MM.1S (cell line): Measurements from ENCODE around the gene SOHLH2.

Source experiments
- DNase-seq: peaks from one replicate; pipeline ENCODE4 v3.0.0-alpha.2; 2015
- H2AFZ ChIP-seq: fragments of 300-600 bp; sonication (generic); 2 replicates; pipeline ENCODE4 v1.6.0; 2016; ENCODE audit warnings: antibody characterized with exemption, low read length
- H3F3A ChIP-seq: fragments of 300-600 bp; sonication (generic); 2 replicates; pipeline ENCODE4 v1.6.1; 2016; ENCODE audit warnings: mild to moderate bottlenecking, antibody characterized with exemption, low read length, moderate library complexity, mixed read lengths; ENCODE audit not compliant: insufficient read depth
- H3K27ac ChIP-seq: fragments of 300-600 bp; sonication (generic); 2 replicates; pipeline ENCODE4 v1.5.1; 2016; ENCODE audit warnings: mild to moderate bottlenecking, low read length
- H3K27me3 ChIP-seq: fragments of 300-600 bp; sonication (generic); replicated peaks from 2 replicates; pipeline ENCODE4 v1.6.0; 2016; ENCODE audit warnings: low read length; ENCODE audit not compliant: insufficient read depth
- H3K36me3 ChIP-seq: fragments of 300-600 bp; sonication (generic); replicated peaks from 2 replicates; pipeline ENCODE4 v1.6.1; 2016; ENCODE audit warnings: mild to moderate bottlenecking, low read length, mixed read lengths; ENCODE audit not compliant: insufficient read depth
- H3K4me1 ChIP-seq: fragments of 300-600 bp; sonication (generic); 2 replicates; pipeline ENCODE4 v1.6.1; 2016; ENCODE audit warnings: low read length, mixed read lengths
- H3K4me2 ChIP-seq: fragments of 300-600 bp; sonication (generic); 2 replicates; pipeline ENCODE4 v1.6.0; 2016; ENCODE audit warnings: low read depth, low read length
- H3K4me3 ChIP-seq: fragments of 300-600 bp; sonication (generic); 2 replicates; pipeline ENCODE4 v1.5.1; 2016; ENCODE audit warnings: low read length, mixed read lengths
- H3K79me2 ChIP-seq: fragments of 300-600 bp; sonication (generic); 2 replicates; pipeline ENCODE4 v1.6.1; 2016; ENCODE audit warnings: mixed run types, low read length, mixed read lengths
- H3K9ac ChIP-seq: fragments of 300-600 bp; sonication (generic); 2 replicates; pipeline ENCODE4 v1.6.1; 2016; ENCODE audit warnings: low read length, mixed read lengths
- H3K9me2 ChIP-seq: fragments of 300-600 bp; sonication (generic); replicated peaks from 2 replicates; pipeline ENCODE4 v1.6.1; 2016; ENCODE audit warnings: mild to moderate bottlenecking, low read length, mixed read lengths; ENCODE audit not compliant: insufficient read depth
- H3K9me3 ChIP-seq: fragments of 300-600 bp; sonication (generic); replicated peaks from 2 replicates; pipeline ENCODE4 v1.6.1; 2016; ENCODE audit warnings: mild to moderate bottlenecking, low read length, mixed read lengths; ENCODE audit not compliant: insufficient read depth
- H4K20me1 ChIP-seq: fragments of 300-600 bp; sonication (generic); 2 replicates; pipeline ENCODE4 v1.6.1; 2016; ENCODE audit warnings: mild to moderate bottlenecking, low read length, moderate library complexity, mixed read lengths; ENCODE audit not compliant: insufficient read depth
- CTCF ChIP-seq: fragments of 300-600 bp; sonication (generic); IDR thresholded peaks from 2 replicates; pipeline ENCODE4 v1.5.1; 2016; ENCODE audit warnings: antibody characterized with exemption, low read length, mixed read lengths
- EZH2 ChIP-seq: fragments of 300-600 bp; sonication (generic); optimal IDR thresholded peaks from 2 replicates; pipeline ENCODE3; 2017; ENCODE audit warnings: low read depth, mild to moderate bottlenecking, antibody characterized with exemption, low read length, mixed read lengths
- EZH2phosphoT487 ChIP-seq: fragments of 300-600 bp; sonication (generic); IDR thresholded peaks from 2 replicates; pipeline ENCODE4 v1.6.1; 2018; ENCODE audit warnings: antibody characterized with exemption, low read length

Gene SOHLH2

GRCh38 chr13:36188441-36188840, 25.9 kb downstream of the SOHLH2 start:
- Histone ChIP-seq H3K27ac (no peak overlapping the region), H3K4me3 (no peak overlapping the region), H3K9me2 (no peaks in the 10 kb centered on the region), H2AFZ (no peak overlapping the region), H3K9me3 (no peaks in the 10 kb centered on the region), H3K4me1 (peaks cover 17% of the 10 kb centered on the region), H3K36me3 (no peaks in the 10 kb centered on the region), H3K27me3 (no peaks in the 10 kb centered on the region), H3K4me2 (no peak overlapping the region), H3F3A (peaks cover 8% of the 10 kb centered on the region; the same call in 1 of the 2 replicates), H4K20me1 (no peaks in the 10 kb centered on the region), H3K79me2 (no peaks in the 10 kb centered on the region), H3K9ac (no peak overlapping the region)
- TF ChIP-seq CTCF, result no peak
- no peak for DNase-seq

DNA sequence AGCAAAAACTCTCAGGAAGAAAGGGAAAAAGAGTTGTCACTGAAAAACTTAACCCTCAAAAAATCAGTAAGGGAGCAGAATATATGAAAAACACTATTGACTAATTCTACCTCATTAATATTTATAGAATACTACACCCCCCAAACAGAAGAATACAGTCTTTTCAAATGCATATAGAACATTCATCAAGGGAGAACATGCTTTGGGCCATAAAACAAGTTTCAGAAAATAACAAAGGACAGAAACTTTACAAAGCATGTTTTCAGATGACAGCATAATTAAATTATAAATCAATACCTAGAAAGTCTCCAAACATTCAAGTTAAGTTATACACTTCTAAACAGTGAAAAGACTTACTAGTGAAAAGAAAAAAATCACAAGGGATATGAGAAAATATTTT, 30.5 kb downstream of the SOHLH2 start:
- no peak overlapping the region for H2AFZ ChIP-seq
- H3F3A ChIP-seq, result no peaks in the 10 kb centered on the region
- H3K4me2 ChIP-seq, result no peak overlapping the region
- no peaks in the 10 kb centered on the region for H3K9me3 ChIP-seq
- H3K79me2 ChIP-seq, result no peaks in the 10 kb centered on the region
- no peaks in the 10 kb centered on the region for H3K27me3 ChIP-seq
- H3K27ac ChIP-seq, result no peak overlapping the region
- TF ChIP-seq EZH2phosphoT487, result no peak
- TF ChIP-seq EZH2, result no peak
- TF ChIP-seq CTCF, result no peak
- DNase-seq, result no peak
- H3K9me2 ChIP-seq, result no peaks in the 10 kb centered on the region
- H3K9ac ChIP-seq, result no peak overlapping the region
- no peak overlapping the region for H3K4me3 ChIP-seq
- H4K20me1 ChIP-seq, result no peaks in the 10 kb centered on the region
- no peaks in the 10 kb centered on the region for H3K4me1 ChIP-seq
- no peaks in the 10 kb centered on the region for H3K36me3 ChIP-seq

DNA sequence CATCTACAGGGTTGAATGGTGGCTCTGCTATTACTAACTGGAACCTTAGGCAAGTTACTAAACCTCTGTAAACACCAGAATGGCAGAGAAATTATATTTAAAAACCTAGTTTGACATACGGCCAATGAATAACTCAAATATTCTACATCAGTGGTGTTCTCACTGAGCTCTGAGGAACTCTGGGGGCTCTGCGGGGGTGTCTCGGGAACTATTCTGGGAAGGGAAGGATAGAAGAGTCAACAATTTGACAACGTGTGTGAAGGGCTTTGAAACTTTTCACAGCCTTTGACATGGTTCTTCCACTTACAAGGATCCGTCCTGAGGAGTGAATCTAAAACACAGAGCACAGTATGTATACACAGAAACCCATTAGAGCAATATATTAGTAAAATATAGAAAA, 38.7 kb downstream of the SOHLH2 start:
- no peak overlapping the region for H2AFZ ChIP-seq

More for the DNA sequence above, 38.7 kb downstream of the SOHLH2 start:
- no peak for DNase-seq
- no peaks in the 10 kb centered on the region for H3K4me1 ChIP-seq
- no peaks in the 10 kb centered on the region for H3K36me3 ChIP-seq
- H3K79me2 ChIP-seq, result no peaks in the 10 kb centered on the region
- no peaks in the 10 kb centered on the region for H3K27me3 ChIP-seq
- no peak for TF ChIP-seq EZH2phosphoT487
- TF ChIP-seq CTCF, result no peak
- no peak for TF ChIP-seq EZH2
- H3K4me3 ChIP-seq, result no peak overlapping the region
- no peaks in the 10 kb centered on the region for H3K9me2 ChIP-seq
- no peak overlapping the region for H3K4me2 ChIP-seq
- no peak overlapping the region for H3K27ac ChIP-seq
- no peak overlapping the region for H3K9ac ChIP-seq
- no peaks in the 10 kb centered on the region for H3F3A ChIP-seq
- no peaks in the 10 kb centered on the region for H4K20me1 ChIP-seq
- no peaks in the 10 kb centered on the region for H3K9me3 ChIP-seq
